Hematopoietic multipotent progenitor cell treated with erythropoietin and hydrocortisone succinate and interleukin-3 and kit ligand, for 6 days (in vitro differentiated cells): ENCODE measurements around the gene PNKD.

Experiments
- DNase-seq: peaks from one replicate; pipeline ENCODE4 v3.0.0-alpha.2; 2015

The PNKD gene

DNA sequence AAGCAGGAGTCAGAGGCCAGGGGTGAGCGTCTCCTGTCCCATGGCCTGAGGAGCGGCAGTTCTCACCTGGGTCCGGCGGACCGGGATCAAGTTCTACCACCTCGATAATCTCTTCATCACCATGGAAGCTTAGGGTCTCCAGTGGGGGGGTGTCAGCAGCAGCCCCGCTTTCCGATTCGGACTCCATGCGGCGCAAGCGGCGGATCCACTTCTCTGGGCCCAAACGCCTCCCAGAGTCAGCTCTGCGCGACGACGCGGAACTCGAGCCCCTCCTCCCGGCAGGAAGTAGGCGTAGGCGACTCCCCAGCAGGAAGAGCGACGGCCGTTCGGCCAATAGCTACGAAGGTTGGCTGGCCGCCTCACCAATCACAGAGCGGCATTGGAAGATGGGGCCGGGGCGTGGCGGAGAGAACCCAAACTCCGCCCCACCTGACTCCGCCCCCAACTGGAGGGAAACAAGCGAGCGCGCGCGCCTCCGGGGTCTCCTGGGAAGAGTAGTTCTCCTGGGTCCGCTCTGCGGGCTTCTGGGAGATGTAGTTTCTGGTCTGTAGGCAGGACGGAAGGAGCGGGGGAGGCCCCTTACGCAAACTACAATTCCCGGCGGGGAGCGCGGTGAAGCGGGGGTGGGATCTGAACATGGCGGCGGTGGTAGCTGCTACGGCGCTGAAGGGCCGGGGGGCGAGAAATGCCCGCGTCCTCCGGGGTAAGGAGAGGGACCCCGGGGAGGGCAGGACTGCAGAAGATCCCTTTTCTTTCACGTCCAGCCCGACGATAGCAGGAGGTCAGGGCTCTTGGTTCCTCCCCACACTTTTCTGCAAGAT is at the start of gene PNKD, which contains the start of gene AAMP:
PNKD (plus strand) TSS at position 620 of the 821 bp plus-strand sequence; CDS start at position 637, 17 bp downstream.
AAMP (minus strand) TSS at position 238 of the 821 bp plus-strand sequence; CDS start at position 187, 51 bp downstream.
- DNase-seq, result peak; percentile 100

GRCh38 chr2:218221000-218221399 is 49.3 kb upstream of the PNKD start:
- peak; percentile 33 for DNase-seq

DNA sequence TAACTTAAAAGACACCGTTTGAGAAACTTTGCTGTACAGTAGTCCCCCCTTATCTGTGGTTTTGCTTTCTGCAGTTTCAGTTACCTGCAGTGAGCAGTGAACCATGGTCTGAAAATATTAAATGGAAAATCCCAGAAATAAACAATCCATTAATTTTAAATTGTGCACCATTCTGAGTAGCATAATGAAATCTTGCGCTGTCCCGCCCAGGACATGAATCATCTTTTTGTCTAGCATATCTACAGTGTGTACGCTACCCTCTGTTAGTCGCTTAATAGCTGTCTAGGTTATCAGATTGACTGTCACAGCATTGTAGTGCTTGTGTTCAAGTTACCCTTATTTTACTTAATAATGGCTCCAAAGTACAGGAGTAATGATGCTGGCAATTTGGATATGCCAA is 47.3 kb upstream of the PNKD start:
- DNase-seq, result peak; percentile 47

DNA sequence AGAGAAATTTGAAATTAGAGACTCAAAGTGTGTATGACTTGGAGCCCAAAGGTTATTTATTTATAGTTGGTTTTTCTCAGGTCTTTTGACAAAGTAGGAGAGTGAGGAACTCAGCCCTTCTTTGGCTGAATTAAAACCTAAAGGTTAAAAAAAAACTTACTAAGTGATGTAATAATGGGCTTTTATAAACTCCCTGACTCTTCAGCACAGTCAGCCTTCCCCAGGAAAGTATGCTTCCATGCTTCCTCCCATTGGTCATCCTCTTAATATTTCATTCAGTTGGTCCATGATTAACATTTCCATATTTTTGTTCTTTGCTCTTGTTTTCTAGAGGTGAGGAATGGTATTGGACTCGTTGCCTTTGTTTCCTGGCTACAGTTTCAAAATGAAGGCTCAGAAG is 46.1 kb upstream of the PNKD start:
- no peak for DNase-seq

GRCh38 chr2:218226903-218227302 is 43.4 kb upstream of the PNKD start:
- DNase-seq, result no peak

DNA sequence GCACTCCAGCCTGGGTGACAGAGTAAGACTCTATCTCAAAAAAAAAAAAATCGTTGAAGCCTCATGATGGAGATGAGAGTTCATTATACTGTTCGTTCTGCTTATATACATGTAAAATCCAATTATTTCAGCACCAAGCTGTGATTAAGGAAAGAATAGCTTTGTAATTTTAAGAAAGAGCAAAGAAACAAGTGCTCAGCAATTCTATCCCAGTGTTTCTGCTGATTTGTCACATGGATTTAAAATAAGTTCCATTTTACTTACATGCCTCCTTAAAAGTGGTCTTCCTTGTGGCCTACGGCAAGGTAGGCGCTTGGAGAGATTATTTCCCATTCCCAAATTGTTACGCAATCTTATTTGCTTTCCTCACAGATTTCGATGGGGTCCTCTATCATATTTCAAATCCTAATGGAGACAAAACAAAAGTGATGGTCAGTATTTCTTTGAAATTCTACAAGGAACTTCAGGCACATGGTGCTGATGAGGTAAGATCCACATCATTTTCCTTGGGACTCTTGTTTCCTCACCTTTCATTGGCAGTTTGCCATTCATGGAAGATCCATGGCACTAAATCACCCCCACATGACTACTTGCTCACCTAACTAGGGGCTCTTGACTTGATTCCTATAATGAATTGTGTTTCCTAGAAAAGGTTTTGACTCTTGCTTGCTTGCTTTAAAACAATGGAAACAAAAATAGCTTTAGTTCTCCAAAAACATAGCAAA is 41.8 kb upstream of the PNKD start:
- DNase-seq, result no peak

- DNase-seq, result peak; percentile 70
These were observed 41.1 kb upstream of the PNKD start for GRCh38 chr2:218229239-218229638.

- peak; percentile 22 for DNase-seq
These were observed 40.5 kb upstream of the PNKD start for GRCh38 chr2:218229851-218230250.

DNA sequence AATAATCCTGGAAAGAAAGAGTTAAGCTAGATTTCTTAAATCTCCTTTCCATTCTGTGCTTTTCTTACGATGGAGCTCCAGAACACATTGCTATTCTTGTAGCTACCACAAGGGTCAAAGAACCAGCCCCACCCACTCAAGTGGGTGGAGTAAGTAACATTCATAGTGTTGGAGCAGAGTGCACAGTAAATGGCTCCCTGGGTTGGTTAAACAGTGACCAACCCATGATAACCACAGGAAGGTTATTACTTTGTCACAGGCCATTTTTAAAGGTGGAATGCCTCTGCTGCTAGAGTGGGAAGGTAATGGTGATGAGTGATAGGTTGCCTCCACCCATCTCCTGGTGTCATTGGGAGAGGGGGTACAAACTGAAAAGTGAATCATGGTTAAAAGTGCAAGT is 39.4 kb upstream of the PNKD start:
- DNase-seq, result peak; percentile 82

DNA sequence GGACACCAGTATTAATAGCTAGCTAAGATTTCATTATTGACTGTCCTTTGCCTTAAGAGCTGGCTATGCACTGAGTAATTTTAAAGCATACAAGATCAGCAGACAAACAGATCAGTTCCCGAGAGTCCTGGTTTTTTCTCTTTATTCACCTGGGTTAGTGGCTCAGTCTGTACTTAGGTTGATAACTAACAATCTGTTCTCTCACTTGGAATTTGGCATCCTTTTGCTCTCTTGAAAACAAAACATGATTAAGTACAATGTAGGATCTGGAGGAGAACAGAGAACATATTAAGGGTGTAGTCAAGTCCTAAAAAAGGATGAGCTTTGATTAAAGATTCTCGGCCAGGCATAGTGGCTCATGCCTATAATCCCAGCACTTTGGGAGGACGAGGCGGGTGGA is 36.8 kb upstream of the PNKD start:
- DNase-seq, result no peak

DNA sequence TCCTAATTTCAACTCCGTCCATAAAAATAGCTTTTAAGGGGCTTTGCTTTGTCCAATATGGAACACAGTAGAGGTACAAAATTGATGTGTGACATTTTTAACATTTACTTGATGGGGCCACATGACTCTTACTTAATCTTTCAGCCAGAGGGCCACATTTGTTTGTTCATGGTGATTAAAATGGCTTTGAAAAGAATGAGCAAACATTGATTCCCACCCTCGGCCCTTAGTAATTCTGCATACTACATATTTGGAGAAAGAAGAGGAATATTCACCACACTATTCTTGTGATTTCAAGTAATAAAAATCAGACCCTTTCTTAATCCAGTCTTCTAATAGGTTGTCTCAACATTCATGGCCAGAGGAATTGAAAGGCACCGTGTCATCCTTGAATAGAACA is 35.8 kb upstream of the PNKD start:
- DNase-seq, result no peak

DNA sequence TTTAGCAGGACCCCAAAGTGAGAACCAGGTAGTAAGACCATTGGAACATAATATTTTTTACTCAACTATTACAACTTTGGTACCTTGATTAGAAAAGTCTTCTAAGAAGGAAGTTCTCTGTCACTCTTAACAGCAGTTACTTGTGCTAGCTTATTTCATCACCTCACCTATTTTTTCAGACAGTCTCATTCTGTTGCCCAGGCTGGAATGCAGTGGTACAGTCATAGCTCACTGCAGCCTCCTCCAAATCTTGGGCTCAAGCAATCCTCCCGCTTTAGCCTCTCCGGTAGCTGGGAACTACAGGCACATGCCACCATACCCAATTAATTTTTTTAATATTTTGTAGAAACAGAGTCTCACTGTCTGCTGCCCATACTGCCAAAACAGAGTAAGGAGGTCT is 35.3 kb upstream of the PNKD start:
- DNase-seq, result no peak

DNA sequence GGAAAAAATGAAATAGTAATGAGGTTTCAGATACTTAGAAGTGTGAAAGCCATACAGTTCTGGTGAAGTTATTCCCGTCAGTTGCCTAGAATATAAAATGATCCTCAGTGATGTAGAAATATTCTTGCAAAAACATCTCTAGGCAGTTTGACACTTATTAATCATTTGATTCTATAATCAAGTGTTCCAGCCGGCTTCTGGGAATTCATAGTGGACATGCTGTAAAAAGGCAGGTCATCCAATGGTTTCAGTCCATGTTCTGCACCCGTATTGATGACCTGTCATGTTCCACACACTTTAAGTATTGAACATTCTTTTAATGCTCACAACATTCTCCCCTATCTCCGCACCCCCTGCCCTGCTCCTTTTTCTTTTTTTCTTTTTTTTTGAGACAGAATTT is 33.5 kb upstream of the PNKD start:
- DNase-seq, result no peak

DNA sequence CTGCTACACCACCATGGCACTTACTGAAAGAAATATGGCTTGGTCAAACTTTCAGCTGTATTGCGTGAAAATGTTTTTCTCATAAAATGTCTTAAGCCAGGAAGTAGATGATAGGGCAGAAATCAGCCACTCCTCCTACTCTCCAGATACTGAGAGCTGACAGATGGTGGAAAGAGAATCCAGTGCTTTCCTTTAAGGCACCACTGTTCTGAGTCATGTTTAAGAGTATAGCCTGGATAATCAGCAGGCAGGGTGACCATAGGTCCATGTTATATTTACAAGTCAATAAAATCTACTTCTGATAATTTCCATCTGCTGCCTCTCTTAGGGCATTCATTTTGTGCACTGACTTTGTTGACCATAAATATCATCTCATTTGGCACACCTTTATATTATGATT is 31.4 kb upstream of the PNKD start:
- DNase-seq, result no peak

DNA sequence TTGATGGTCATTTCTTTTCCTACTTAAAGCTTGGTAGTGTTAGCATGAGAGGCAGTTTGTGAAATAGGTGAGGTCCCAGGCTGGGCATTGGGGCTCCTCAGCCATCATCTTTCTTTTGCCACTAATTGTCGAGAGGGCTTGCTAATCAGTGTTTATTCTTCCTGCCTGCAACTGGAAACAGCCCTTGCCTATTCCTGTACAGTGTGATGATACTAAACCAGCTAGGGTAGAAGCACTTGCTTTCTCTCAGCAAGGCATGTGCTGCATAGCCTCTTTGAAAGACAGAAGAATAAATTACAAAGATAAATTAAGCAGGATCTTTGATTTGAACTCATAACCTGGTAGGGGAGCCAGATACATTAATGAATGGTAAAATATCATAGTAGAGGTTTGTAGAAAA is 26.1 kb upstream of the PNKD start:
- DNase-seq, result no peak

- no peak for DNase-seq
These were observed 25.7 kb upstream of the PNKD start for GRCh38 chr2:218244665-218245064.

DNA sequence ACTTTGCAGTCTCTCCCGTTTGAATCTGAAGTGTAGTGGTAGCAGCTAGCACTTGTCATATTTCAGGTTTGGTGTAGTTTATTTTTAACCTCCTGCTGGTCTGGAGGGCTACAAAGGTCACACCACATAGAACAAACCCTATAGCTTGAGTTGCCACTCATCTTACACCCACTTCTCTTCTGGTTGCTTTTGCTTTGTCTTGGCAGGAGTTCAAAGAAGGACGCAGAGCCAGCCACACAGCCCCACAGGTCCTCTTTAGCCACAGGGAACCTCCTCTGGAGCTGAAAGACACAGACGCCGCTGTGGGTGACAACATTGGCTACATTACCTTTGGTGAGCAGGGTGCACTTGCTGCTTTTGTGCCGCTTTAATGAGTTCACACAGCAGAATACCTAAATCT is 25.1 kb upstream of the PNKD start:
- DNase-seq, result no peak

DNA sequence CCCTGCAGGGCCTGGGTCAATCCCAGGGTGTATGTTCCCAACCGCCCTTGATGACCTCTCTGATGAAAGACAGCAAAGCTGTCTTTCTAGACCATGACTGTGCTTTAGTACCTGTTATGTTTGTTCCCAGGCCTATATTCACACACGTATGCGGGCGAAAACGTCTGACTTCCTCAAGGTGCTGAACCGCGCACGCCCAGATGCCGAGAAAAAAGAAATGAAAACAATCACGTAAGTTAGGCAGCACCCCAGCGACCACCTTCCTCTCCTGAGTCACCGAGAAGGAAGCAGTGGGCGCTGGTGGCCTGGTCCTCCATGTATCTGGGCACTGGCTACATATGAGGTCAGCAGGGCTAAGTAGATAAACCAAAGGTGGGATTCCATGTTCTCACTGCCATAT is 20.6 kb upstream of the PNKD start:
- no peak for DNase-seq

- DNase-seq, result no peak
These were observed 17.6 kb upstream of the PNKD start for GRCh38 chr2:218252509-218253231.

DNA sequence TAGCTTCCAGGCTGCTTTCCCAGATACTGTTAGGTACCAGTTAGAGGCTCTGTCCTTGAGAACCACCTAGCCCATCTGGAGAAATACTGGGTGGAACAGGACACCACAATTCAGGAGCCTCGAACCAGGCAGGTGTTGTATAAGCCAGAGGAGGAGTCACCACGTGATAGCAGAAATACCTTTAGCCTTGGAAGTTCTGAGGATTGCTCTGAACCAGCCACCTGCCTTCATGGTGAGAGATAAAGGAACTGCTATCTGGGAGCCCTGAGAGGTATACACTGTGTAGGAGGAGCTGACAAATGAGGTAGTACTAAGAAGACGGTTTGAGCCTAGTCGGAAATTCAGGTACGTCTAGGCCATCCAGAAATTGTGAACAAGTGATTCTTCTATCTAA is 17.1 kb upstream of the PNKD start:
- DNase-seq, result no peak

GRCh38 chr2:218255446-218255845 is 14.9 kb upstream of the PNKD start:
- DNase-seq, result no peak

GRCh38 chr2:218256612-218257350 is 13.5 kb upstream of the PNKD start:
- no peak for DNase-seq
